HG03571 (cell line): Measurements from ENCODE around the gene PPARD.
A peak's percentile ranks its signal among the peaks of the same experiment; 100 is the strongest.
"Not testable (repeated sequence)": the region's sequence is repeated elsewhere in the genome, so short reads cannot be mapped to it uniquely, and the experiment has no call there.

ENCODE experiments used
- ATAC-seq: cut with Tn5 transposase; IDR thresholded peaks from one replicate; pipeline ENCODE4 v1.9.1; 2021; ENCODE audit not compliant: unreplicated experiment

Gene PPARD

DNA sequence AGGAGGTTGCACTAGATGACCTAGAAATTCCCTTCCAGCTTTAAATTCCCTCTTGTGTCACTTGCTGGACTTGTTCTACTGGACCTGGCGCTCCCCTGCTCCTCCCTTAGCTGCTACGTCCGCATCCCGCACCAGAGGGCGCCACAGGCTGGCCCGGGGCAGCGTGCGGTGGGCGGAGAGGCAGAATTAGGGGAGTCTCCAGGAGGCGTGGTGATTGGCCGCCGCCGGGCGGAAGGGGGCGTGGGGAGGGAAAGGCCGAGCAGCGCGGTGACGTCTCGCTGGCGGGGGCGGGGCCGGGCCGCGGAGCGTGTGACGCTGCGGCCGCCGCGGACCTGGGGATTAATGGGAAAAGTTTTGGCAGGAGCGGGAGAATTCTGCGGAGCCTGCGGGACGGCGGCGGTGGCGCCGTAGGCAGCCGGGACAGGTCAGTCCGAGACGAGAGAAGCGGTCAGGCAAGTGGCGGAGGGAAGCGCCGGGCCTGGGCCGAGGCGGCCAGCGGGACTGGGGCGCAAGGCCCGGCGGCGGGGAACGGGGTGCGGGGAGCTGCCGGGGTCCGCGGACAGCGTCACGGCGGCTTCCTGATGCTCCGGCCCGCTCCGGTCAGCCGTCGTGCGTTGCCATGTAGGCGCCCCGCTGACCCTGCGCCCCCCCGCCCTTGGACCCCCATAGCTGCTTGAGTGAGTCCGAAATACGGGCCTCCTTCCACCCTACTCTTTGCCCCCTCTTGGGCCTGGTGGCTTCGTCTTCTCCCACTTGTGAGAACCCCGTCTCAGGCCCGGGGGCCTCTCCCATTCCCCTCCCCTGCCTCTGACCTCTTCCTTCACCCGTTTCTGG is at the start of gene PPARD:
Gene PPARD (plus strand): TSS at position 301 of the 834 bp plus-strand sequence. CDS start 68,530 bp downstream, outside the sequence.
- peak; percentile 89 for ATAC-seq

DNA sequence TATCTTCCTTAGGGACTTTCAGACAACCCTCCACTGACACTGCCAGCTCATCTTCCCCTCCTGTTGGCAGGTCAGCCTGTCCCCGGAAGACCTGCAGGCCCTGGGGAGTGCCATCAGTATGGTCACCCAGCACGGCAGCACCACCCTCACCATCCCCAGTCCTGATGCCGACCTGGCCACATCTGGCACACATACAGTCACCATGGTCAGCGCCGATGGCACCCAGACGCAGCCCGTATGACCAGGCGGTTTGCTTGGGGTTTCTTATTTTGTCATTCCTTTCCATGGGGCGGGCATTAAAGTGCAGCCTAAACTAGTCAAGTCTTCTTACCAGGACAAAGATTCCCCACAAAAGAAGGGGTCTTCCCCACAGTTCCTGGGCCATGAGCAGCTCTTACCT is 48.7 kb upstream of the PPARD start:
- ATAC-seq: no peak

DNA sequence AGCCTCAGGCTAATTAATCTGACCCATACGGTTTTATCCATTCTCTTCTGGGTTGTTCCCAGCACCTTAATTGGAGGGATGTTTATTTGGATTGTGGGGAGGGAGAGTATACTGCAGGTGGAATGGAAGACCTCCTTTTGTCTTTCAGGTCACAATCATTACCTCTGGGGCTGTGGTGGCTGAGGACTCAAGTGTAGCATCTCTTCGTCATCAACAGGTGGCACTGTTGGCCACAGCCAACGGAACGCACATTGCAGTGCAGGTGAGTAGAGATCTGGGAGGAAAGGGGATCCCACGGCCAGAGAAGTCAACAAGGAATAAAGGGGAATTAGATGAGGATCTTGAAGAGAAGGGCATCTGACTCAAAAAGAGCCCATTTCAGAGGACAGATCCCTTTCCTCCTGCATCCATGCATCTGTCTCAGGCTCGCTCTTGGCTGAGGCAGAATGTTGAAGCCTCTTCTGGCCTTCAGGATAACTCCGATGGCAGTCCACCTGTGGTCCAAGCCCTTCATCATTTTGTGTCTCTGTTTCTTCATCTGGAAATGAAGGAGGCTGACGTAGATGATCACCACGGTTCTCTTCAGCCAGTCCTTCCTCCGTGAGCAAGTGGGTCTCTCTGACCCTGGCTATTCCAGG is 47.9 kb upstream of the PPARD start:
- ATAC-seq: no peak

DNA sequence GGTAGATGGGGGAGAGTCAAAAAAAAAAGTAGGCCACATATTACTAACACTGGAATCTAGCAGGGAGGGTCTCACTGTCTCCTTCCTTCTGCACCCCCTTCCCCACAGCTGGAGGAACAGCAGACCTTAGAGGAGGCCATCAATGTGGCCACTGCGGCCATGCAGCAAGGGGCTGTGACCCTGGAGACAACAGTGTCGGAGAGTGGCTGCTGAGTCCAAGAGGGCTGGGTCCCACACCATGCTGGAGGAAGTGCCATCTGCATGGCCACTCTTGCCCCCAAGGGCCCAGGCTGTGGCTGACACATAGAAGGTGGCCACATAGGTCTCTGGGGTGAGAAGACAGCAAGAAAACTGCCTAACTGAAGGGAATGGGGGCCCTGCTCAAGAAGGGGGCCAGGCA is 47.3 kb upstream of the PPARD start:
- no peak for ATAC-seq

DNA sequence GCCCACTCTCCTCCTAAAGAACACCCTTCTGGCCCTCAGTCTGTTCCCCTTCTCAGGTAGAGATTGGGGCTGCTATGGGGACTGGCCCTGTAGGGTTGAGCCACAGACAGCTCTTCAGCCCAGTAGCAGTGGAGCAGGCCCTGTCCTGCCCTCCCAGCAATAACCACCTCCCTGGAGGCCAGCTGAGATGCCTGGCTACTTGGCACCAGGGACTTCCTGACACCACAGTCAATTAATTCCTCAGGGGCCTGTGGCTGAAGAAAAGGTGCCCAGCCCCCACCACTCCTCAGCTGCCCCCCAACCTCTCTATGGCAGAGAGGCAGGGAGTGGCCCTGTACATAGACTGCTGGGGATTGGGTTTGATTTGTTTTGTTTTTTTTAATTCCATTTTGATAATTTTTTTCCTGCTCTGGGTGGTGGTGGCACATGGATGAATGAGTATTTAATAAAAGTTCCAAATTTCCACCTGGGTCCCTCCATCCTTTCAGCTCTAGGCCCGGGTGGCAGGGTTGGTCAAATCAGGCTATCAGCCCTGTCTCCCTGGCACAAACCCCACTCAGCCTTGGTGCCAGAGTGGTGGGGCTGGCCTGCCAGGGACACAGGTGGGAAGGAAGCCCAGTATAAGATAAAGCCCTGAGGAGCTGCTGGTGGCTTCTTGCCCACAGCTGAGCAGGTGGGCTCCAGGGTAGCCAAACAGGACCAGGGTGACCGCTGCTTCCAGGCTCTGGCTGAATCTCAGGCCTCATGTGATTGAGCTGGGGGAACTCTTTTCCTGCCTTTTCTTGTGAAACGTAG is 46.6 kb upstream of the PPARD start:
- ATAC-seq: no peak

DNA sequence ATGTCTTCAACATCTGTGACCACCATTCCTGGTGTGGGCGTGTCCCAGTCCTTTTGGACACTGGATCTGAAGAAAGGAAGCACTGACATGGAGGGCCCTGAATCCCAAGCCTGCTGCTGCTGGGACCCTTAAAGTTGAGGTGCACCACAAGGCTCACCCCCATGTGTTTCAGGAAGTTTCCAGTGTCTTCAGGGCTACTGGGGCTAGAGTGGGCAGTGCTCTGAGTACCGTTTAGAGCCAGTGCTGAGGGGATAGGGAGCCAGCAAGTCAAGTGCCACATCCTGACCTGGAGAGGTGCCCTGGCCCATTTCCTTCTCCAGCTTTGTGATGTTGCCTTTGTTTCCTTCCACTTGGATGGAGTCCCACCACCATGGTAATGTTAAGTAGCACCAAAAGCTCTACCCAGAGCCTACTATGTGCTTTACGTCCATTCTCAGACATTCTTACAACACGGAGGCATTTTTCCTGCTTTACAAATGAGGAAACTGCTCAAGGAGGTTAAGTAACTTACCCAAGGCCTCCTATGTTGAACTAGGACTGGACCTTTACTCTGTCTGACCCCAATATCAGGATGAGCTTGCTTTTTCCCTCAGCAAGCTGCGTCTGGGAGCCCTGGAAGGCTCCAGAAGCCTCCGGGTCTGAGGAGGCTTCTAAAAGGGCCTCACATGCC is 45.3 kb upstream of the PPARD start:
- no peak for ATAC-seq

DNA sequence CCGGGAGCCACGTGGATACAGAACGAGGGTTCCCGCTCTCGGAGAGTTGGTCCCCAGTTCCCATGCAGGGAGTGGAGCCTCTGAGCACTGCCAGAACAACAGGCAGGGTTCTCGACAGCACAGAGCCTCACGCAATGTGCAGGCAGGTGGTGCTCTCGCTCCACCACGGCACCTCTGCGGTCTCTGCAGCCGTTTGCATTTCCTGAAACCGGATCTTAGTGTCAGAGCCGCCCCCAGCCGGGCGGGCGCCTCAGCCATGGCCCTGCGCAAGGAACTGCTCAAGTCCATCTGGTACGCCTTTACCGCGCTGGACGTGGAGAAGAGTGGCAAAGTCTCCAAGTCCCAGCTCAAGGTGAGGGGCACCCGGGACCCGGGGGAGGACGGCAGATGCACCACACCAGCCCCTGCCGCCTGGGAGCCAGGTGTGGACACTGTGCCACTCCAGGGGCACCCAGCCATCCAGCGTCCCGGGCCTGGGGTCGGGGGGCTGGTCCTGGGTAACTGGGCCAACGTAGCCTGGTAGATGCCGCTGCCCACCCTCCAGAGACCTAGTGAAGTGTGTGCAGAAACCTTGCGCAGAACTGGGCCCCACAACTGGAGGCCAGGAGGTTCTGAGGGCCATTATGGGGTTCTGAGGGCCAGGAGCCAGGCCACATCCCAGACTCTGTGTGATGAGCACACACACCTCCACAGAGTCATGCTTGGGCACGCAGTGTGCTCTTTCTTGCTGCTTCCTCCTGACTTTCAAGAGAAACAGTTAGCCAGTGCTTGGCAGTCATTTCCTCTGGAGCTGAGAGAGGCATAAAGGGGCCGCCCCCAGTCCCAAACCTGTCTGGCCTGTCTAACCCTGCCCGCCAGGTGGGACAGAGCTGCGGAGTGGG is 44.5 kb upstream of the PPARD start, which contains the start of gene DEF6:
Gene DEF6 (plus strand): TSS at position 218 of the 881 bp plus-strand sequence. CDS start 39 bp downstream, at position 257.
- ATAC-seq: peak; percentile 68

DNA sequence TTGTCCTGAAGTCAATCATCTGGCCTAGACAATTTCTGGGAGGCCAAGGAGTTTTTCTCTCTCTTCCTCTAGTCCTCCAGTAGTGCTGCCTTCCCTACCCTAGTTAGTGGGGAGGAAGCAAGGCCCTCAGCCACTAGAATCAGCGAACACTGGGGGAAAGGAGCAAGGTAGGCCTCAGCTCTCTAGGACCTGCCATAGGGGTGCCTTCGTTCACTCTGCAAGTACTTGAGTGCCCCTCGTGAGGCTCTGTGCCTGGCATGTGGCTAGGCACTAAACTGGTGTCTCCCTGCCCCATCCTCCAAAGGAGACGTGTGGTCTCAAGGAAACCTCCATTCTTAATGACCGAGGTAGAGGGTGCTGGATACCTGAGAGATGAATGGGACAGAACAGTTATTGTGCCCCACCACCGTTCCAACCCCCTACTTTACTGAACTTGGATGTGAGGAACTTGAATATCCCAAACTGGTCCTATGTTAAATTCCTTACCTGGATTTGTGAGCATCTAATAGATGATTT is 43.7 kb upstream of the PPARD start:
- ATAC-seq: no peak

DNA sequence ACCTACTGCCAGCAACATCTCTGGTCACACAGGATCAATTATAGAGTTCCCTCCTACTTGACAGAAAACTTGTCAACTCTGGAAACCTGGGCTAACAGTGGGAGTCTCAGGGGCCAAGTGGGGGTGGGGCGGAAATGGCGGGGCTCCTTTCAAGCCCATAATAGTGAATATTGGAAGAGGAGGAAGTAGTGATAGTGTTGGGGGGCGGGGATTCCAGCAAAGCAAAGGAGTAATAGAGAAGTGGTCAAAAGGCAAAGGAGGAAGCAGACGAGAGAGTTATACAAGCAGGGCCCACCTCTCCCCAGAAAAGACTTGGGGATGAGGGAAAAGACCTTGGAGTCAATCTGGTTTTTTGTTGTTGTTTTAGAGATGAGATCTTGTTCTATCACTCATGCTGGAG is 42.7 kb upstream of the PPARD start:
- no peak for ATAC-seq

DNA sequence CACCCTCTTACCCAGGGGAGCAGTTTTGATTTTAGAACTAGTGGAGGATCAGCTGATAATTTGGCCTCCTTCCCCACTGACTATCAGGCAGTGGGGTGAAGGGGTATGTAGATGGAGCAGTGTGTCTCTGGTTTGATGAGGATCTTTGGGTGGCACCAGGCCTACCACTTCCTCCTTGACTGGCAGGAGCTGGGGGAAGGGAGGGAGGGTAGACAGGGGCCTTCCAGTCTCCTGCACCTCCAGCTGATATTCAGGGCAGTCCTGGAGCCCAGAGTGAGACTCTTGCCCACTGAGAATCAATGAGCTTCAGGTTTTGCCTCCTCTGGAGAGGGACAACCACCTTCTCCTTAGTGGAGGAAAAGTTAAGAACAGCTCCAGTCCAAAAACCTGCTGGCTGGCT is 41.5 kb upstream of the PPARD start:
- ATAC-seq: no peak

DNA sequence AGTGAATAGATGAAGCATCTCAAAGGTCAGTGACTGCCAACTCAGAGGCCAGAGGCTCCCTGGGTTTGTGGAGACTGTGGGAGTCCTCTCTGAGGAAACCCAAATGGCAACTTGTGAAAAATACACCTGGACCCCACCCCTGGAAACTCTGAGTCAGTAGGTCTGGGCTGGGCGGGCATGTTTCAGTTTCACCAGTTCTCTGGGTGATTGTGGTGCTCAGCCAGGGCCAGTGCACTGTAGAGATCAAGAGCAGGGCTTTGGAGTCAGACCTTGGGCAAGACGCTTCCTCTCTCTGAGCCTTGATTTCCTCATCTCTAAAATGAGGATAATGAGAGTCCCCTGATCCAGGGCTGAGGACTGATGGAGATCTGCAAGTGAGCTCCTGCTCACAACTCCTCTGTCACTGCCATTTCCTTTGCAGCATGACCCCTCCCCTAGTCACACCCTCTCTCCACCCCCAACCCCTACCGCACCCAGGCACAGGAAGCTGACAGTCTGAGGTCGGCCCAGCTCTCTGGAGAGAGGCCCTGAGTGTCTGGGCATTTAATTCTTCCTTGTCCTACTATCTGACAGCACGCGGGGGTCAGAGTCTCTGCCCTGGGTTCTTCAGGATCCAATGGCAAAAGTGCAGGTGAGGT is 39.6 kb upstream of the PPARD start:
- peak; percentile 73 for ATAC-seq

DNA sequence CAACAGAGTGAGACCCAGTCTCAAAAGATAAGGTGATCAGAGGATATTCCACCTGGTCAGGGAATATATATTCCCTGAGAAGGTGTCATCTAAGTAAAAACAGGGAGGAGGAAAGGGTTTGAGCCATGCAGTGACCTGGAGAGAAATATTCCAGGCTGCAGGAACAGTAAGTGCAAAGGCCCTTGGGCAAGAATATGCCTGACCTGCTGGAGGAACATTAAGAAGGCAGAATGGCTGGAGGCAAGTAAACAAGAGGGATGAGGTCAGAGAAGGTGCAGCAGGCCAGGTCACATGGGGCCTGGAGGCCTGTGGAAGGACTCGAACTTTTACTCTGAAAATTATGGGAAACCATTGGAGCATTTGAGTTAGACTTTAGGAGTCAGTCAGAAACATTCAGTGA is 38.1 kb upstream of the PPARD start:
- ATAC-seq: no peak

DNA sequence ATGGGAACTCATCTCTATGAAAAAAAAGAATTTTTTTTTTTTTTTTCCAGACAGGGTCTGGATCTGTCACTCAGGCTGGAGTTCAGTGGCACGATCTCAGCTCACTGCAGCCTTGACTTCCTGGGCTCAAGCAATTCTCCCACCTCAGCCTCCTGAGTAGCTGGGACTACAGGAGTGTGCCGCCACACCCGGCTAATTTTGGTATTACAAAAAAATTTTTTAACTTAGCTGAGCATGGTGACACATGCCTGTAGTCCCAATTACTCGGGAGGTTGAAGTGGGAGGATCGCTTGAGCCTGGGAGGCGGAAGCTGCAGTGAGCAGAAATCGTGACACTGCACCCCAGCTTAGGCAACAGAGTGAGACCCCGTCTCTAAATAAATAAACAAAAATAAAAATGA is 37.2 kb upstream of the PPARD start:
- ATAC-seq: no peak

DNA sequence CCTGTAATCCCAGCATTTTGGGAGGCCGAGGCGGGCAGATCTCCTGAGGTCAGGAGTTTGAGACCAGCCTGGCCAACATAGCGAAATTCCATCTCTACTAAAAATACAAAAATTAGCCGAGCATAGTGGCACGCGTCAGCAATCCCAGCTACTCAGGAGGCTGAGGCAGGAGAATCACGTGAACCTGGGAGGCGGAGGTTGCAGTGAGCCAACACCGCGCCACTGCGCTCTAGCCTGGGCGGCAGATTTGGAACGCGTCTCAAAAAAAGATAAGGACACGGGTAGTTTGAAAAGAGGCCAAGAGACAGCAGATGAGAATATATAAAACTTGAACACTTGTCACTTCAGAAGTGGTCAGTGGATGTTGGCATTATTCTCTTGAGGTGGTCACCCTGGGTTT is 35.2 kb upstream of the PPARD start:
- not testable (repeated sequence) for ATAC-seq

DNA sequence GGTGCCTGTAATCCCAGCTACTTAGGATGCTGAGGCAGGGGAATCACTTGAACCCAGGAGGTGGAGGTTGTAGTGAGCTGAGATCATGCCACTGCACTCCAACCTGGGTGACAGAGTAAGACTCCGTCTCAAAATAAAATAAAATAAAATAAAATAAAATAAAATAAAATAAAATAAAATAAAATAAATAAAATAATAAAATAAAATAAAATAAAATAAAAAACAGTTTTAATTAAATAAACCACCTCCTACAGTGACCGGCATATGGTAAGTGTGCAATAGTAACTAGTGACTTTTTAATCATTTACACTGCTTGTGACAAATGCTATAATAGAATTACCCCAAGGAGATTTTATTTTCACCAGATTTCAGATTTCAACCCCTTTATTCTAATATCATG is 33.8 kb upstream of the PPARD start:
- ATAC-seq: not testable (repeated sequence)

DNA sequence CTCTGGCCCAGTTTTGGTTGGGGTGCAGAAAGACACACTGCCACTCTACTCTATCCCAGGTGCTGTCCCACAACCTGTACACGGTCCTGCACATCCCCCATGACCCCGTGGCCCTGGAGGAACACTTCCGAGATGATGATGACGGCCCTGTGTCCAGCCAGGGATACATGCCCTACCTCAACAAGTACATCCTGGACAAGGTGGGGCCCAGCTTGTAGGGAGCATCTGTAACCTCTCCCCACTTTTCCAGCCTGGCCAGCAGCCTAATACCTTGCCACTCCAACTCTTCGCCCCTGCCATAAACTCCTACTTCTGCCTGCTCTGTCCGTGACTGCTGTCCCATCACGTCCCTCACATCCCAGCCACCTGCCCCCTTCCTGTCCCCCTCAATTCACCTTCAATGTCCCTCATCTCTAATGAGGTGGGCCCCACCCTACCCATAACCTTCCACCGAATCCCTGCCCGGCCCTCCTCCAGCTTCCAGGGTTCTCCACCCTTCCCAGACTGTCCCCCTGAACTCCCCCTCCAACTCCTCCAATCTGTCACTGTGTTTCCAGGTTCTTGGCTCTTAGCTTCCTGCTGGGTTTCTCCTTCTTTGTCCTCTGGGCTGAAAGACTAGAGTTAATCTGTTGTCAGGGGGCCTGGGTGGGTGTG is 32.6 kb upstream of the PPARD start:
- no peak for ATAC-seq

DNA sequence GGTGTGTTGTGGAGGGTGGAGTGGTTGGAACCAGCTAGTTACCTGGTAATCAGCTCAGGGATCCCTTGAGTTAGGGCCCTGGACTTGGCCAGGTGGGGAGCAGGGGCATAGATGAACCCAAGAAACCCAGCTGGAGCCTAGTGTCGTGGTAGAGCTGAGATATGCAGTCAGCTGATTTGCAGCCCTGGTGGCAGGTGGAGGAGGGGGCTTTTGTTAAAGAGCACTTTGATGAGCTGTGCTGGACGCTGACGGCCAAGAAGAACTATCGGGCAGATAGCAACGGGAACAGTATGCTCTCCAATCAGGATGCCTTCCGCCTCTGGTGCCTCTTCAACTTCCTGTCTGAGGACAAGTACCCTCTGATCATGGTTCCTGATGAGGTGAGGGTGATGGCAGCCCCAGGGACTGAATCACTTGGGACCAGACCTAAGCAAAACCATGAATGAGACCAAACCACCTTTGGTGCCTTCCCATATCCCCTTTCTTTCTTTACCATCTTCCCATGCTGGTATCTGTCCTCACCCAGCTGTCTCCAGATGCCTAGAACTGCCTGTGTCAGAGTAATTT is 32.0 kb upstream of the PPARD start:
- ATAC-seq: no peak

DNA sequence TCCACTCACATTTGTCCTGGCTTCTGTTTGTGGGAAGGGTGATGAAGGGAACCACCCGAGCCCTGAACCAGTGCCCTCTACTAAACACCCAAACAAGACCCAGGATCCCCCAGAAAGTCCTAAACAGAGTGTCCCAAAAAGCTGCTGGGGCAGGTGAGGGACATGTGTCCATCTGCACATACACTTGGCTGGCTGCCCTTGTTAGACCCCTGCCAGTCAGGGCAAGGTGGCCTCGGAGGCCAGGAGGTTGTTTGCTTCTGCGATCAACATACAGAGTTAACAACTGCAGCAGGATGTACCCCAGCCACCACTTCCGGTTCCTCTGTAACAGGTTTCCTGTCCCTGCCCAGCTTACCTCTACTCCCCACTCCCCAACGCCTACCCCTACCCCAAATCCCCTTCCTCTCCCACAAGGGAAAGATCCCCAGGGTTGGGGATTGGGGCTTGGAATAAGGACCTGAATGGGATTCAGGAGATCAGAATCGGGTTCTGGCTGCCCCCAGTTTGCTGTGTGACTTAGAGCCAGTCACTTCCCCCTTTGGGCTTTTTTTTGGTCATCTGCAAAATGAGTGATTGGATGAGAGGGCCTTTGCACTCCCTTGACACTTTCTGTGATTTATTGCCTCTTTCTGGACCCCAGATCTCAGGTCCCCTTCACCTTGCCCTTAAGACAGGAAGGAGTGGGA is 30.8 kb upstream of the PPARD start:
- no peak for ATAC-seq
